Nephron (organoid): ENCODE results near the gene PYY.

Experiments
- H3K27ac Mint-ChIP-seq, 3 experiments: 2 replicates each; pipeline ENCODE4 v1.8.0; 2020; ENCODE audit warnings: mixed read lengths in 3 of 3, mild to moderate bottlenecking in 2 of 3, moderate library complexity in 1 of 3
- H3K27me3 Mint-ChIP-seq: 2 replicates; pipeline ENCODE4 v1.8.0; 2021; ENCODE audit warnings: low read depth, mild to moderate bottlenecking, moderate library complexity, mixed read lengths
- H3K36me3 Mint-ChIP-seq: 2 replicates; pipeline ENCODE4 v1.8.0; 2020; ENCODE audit warnings: low read depth, mixed read lengths
- H3K4me1 Mint-ChIP-seq: 2 replicates; pipeline ENCODE4 v1.8.0; 2020; ENCODE audit warnings: mixed read lengths
- H3K4me3 Mint-ChIP-seq, 3 experiments: 2 replicates each; pipeline ENCODE4 v1.8.0; 2020; ENCODE audit warnings: mild to moderate bottlenecking in 3 of 3, mixed read lengths in 3 of 3, moderate library complexity in 2 of 3
- H3K9me3 Mint-ChIP-seq: 2 replicates; pipeline ENCODE4 v1.8.0; 2020; ENCODE audit warnings: mixed read lengths
- TF ChIP-seq, protein P1 (sequence below), 3 experiments: fragments of 200-600 bp; sonication (generic); IDR thresholded peaks; one replicate each; pipeline ENCODE4 v1.5.0; 2021; ENCODE audit warnings: antibody characterized with exemption in 3 of 3; ENCODE audit not compliant: unreplicated experiment in 3 of 3

The PYY gene

DNA sequence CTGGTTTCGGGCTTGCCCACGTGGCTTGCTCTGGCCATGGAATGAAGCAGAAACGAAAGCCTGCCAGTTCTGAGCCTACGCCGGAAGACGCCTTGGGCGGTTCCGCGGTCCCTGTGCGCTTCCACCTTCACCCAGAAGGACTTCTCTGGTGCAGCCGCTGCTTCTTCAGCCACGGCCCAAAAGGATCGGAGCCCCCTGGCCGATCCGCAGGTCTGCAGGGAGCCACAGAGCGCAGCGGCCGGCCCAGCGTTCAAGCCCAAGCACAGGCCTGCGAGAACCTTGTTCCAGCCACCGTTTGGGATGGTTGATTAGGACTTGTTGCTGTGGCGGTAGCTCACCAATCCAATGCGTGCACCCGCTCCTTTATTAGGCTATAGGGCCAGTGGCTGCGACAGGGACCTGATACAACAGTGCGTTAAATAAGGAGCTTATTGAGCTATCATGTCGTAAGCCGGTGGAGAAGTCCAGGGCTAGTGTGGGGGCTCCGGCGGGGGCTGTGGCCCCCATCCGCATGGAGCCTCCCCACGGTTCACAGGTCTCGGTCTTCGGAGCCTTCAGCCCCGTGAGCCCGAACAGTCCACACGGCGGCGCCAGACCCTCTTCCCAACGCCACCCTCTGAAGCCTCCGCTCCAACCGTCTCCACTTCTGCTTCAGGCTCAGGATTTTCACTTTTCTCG is 36.3 kb downstream of the PYY start:
- no peaks in the 10 kb centered on the region for H3K36me3 Mint-ChIP-seq
- no peaks in the 10 kb centered on the region for H3K4me1 Mint-ChIP-seq
- no peak overlapping the region for H3K27ac Mint-ChIP-seq
- H3K4me3 Mint-ChIP-seq = no peak overlapping the region
- TF ChIP-seq, protein P1, sequence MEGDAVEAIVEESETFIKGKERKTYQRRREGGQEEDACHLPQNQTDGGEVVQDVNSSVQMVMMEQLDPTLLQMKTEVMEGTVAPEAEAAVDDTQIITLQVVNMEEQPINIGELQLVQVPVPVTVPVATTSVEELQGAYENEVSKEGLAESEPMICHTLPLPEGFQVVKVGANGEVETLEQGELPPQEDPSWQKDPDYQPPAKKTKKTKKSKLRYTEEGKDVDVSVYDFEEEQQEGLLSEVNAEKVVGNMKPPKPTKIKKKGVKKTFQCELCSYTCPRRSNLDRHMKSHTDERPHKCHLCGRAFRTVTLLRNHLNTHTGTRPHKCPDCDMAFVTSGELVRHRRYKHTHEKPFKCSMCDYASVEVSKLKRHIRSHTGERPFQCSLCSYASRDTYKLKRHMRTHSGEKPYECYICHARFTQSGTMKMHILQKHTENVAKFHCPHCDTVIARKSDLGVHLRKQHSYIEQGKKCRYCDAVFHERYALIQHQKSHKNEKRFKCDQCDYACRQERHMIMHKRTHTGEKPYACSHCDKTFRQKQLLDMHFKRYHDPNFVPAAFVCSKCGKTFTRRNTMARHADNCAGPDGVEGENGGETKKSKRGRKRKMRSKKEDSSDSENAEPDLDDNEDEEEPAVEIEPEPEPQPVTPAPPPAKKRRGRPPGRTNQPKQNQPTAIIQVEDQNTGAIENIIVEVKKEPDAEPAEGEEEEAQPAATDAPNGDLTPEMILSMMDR (IDR thresholded peaks at IDR 0.05; ENCODE audit: unreplicated experiment in 3 of 3) = peak; percentile 21 to 33 (median 32)
- no peaks in the 10 kb centered on the region for H3K9me3 Mint-ChIP-seq
- peaks cover 17% of the 10 kb centered on the region for H3K27me3 Mint-ChIP-seq

- Mint-ChIP-seq H3K27ac (peak overlapping the region in 1 of 3 experiments; percentile 2), H3K9me3 (no peaks in the 10 kb centered on the region), H3K4me1 (no peaks in the 10 kb centered on the region), H3K36me3 (no peaks in the 10 kb centered on the region), H3K27me3 (peaks cover 17% of the 10 kb centered on the region), H3K4me3 (no peak overlapping the region)
- TF ChIP-seq, protein P1 (IDR thresholded peaks at IDR 0.05; ENCODE audit: unreplicated experiment in 3 of 3) = no peak
These were observed 36.8 kb downstream of the PYY start for GRCh38 chr17:43917016-43917347.

DNA sequence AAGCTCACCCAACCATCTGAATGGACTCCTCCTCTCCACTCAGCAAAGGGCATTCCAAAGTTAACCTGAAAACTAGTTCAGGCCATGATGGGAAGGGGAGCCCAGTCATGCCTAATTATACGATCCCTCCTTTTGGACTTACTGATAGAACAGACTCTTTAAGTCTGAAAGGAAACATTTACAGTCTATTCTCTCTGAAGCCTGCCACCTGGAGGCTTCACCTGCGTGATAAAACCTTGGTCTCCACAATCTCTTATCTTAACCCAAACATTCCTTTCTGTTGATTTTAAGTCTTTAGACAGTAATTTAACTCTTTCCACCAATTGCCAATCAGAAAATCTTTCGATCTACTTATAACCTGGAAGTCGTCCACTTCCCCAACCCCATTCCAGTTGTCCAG is 37.4 kb downstream of the PYY start:
- Mint-ChIP-seq H3K4me1 (no peaks in the 10 kb centered on the region), H3K36me3 (no peaks in the 10 kb centered on the region), H3K27me3 (peaks cover 17% of the 10 kb centered on the region), H3K27ac (peak overlapping the region in 1 of 3 experiments; percentile 2), H3K4me3 (no peak overlapping the region), H3K9me3 (no peaks in the 10 kb centered on the region)
- TF ChIP-seq, protein P1 (IDR thresholded peaks at IDR 0.05; ENCODE audit: unreplicated experiment in 3 of 3) = no peak

GRCh38 chr17:43915559-43915958 is 38.2 kb downstream of the PYY start:
- Mint-ChIP-seq H3K4me1 (no peaks in the 10 kb centered on the region), H3K27ac (no peak overlapping the region), H3K9me3 (no peaks in the 10 kb centered on the region), H3K27me3 (peaks cover 17% of the 10 kb centered on the region), H3K36me3 (no peaks in the 10 kb centered on the region), H3K4me3 (no peak overlapping the region)
- TF ChIP-seq, protein P1 (IDR thresholded peaks at IDR 0.05; ENCODE audit: unreplicated experiment in 3 of 3) = no peak

- Mint-ChIP-seq H3K36me3 (no peaks in the 10 kb centered on the region), H3K4me1 (no peaks in the 10 kb centered on the region), H3K9me3 (no peaks in the 10 kb centered on the region), H3K27me3 (peaks cover 17% of the 10 kb centered on the region), H3K27ac (no peak overlapping the region), H3K4me3 (no peak overlapping the region)
- TF ChIP-seq, protein P1 (IDR thresholded peaks at IDR 0.05; ENCODE audit: unreplicated experiment in 3 of 3) = no peak
These were observed 39.3 kb downstream of the PYY start for GRCh38 chr17:43914451-43914850.

- H3K27ac Mint-ChIP-seq = no peak overlapping the region
- H3K4me3 Mint-ChIP-seq = no peak overlapping the region
- no peaks in the 10 kb centered on the region for H3K4me1 Mint-ChIP-seq
- TF ChIP-seq, protein P1 (IDR thresholded peaks at IDR 0.05; ENCODE audit: unreplicated experiment in 3 of 3) = no peak
- H3K9me3 Mint-ChIP-seq = no peaks in the 10 kb centered on the region
- H3K36me3 Mint-ChIP-seq = no peaks in the 10 kb centered on the region
- H3K27me3 Mint-ChIP-seq = peaks cover 12% of the 10 kb centered on the region
These were observed 40.2 kb downstream of the PYY start for GRCh38 chr17:43913584-43913983.
